ENCODE measurements around the gene CEACAM3.
A peak's percentile ranks its signal among the peaks of the same experiment; 100 is the strongest.

CEACAM3 gene

DNA sequence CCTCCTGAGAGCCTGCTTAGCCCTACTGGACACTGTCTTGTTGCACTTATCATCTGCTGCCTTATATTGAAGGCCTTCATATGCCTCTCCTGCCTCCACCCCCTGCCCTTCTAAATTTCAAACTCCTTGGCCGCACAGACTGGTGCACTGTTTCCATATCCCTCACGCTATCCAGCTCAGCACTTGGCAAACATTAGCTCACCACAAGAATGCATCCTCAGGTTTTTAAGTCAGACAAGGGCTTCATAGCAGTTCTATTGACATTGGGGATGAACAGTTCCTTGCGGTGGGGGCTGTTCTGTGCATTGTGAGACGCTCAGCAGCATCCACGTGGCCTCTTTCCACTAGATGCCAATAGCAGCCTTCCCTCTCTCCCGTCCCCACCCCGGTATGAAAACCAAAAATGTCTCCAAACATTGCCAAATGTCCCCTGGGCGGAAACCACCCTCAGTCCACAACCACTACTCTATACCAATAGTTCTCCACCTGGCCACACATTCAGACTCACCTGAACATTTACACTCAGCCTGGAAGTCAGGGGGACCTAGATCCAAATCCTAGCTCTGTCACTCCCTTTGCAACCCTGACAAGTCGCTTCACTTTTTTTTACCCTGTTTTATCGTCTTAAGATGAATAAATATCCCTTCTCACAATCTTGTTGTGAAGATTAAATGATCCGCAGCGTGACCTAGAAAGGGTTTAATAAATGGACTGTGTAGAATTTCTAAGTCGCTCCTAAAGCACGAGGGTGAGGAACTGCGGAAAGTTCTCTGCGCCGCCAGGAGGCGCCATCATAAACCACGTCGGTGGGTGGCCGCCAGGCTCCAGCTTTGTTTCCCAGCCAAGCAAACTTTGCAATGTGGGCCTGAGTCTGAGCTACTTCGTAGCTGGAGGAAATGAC is 3.6 kb upstream of the CEACAM3 start:
- peak; percentile 39 for DNase-seq

DNA sequence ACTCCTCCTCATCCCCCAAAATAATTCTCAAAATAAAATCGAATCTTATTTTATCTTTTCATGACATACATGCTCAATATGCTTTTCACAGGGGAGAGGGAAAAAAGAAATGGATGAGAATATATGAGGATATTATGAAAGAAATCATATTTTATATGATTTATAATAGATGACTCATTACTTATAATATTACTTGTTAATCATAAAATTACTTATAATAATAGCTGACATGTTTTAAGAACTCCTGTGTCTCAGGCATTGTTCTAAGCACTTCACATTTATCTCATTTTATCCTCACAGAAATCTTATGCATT is 3.0 kb upstream of the CEACAM3 start:
- no peak for DNase-seq

DNA sequence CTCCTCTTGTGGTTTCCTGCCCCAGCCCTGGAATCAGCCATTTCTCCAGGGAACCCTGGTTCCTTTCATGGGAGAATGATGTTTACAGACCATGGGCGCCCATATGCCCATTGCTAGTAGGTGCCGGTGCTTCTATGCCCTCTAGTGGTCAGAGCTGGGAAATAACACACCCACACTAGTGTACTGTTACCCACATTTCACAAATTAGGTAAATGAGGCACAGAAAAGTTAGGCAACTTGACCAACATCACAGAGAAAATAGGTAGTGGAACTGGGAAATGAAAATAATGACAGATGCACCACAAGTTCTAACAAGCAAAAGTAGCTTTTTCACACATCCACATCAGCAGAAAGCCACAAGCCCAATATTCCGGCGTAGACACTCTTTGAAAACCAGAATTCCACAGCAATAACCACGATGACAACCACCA is 1.3 kb upstream of the CEACAM3 start:
- DNase-seq, result peak; percentile 32

DNA sequence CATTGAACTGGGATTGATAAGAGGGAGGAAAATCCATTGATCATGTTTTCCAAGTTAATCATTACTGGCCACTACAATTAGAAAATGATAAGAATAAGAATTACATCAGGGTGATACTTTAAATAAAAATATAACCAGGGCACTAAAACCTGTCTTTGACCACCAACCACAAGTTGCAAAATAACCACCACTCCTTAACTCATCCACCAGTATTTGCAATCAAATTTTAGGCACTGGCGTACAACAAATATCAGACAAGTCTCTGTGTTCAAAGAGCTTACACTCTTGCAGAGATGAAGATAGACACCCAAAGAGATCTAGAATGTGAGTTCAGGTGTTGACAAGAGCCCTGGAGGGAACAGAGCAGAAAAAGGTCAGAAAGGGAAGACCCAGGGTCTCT is 514 bp downstream of the CEACAM3 start:
- DNase-seq, result no peak

DNA sequence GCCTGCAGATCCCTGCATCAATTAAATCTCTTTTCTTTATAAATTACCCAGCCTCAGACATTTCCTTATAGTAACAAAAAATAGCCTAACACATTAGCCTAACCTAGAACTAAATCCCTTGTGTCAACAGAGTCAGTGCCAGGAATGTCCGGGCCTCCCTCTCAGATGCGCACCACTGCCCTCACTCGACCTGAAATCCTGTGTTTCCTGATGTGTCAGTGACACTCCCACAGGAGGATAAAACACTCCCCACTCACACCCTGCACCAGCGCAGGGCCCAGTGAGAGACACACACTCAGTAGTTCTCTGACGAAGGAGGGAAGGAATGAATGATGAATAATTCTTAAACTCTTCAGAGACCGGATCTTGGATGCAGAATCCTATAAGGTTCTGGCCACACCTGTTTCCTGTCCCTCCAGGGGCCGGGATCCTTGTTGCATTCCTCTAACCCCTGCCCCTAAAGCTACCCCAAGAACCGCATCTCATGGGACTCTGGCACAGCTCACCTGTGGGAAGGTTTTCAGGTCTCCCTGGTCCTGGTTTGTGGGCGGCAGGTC is 3.1 kb downstream of the CEACAM3 start:
- DNase-seq, result no peak

DNA sequence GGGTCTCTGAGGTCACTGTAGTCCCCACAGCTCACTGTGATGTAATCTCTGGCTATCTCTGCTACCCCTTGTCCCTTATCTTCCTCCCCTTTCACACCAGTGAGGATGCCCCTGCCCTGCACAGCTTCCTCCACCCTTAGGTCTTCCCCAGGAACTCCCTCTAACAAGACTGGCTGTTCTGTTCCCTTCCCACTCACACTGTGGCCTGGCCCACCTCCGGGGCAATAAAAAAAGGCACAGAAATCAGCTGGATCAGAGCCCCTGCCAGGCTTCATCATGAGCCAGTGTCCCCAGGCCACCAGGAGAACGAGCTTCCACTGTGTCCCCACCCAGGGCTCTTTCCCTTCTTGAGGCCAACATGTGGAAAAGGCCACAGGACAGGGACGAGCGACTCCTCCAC is 4.6 kb downstream of the CEACAM3 start:
- DNase-seq, result no peak

DNA sequence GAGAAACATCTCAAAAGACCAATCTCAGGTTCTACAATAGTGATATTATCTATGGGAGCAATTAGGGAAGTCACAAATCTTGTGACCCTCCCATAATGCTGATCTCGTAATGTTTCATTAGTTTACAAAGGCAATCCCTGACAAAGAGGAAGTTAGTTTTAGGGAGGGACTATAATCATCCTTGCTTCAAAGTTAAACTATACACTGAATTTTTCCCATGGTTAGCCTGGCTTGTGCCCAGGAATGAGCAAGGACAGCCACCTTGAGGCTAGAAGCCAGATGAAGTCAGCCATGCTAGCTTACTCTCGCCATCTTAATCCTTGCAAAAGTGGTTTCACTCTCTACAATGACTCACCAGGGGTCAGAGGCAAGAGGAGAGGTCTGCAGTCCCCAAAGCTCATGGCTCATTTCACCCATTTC is 5.4 kb downstream of the CEACAM3 start:
- no peak for DNase-seq

DNA sequence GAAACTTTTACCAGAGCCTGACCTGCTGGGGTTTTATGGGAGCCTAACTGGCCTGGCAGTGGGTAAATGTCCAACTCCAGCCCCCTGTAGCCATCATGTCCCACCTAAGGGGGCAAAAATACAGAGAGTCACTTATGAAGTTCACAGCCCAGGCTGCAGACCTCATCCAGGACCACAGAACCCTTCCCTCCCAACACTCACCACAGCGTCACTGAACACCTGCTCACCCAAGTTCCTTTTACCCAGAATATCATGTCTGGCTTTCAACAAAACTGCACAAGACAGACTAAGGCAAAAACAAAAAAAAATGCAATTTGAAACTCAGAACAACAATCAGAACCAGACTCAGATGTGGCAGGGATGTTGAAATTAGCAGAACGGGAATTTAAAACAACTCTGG is 6.4 kb downstream of the CEACAM3 start:
- no peak for DNase-seq

DNA sequence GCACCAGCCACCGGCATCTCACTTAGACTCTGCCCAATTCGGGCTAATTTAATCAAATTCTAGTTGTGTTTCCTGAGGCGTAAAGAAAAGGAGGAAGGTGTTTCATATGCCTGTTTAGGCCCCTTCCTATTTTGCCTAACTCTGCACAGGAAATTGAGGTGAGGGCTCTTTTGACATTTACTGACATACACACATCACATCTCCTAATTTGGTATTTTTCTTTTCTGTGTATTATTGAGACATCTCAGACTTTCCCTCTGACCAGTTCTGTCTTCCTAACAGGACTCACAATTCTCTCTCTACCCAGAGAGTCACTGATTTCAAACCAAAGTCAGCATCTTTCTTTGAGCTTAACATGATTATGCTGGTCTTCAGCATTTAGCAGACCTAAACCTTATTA is 7.9 kb downstream of the CEACAM3 start:
- no peak for DNase-seq

DNA sequence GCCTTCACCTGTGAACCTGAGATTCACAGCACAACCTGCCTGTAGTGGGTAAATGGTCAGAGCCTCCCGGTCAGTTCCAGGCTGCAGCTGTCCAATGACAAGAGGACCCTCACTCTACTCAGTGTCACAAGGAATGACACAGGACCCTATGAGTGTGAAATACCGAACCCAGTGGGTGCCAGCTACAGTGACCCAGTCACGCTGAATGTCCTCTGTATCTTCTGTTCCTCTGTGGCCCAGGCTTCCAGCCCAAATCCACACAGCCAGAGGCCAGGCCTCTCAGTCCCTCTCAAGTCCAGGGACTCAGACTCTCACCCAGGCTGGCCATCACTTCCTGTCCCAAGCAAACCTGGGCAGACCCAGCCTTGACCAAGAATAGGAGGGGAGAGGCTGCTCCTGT is 10.8 kb downstream of the CEACAM3 start:
- no peak for DNase-seq

DNA sequence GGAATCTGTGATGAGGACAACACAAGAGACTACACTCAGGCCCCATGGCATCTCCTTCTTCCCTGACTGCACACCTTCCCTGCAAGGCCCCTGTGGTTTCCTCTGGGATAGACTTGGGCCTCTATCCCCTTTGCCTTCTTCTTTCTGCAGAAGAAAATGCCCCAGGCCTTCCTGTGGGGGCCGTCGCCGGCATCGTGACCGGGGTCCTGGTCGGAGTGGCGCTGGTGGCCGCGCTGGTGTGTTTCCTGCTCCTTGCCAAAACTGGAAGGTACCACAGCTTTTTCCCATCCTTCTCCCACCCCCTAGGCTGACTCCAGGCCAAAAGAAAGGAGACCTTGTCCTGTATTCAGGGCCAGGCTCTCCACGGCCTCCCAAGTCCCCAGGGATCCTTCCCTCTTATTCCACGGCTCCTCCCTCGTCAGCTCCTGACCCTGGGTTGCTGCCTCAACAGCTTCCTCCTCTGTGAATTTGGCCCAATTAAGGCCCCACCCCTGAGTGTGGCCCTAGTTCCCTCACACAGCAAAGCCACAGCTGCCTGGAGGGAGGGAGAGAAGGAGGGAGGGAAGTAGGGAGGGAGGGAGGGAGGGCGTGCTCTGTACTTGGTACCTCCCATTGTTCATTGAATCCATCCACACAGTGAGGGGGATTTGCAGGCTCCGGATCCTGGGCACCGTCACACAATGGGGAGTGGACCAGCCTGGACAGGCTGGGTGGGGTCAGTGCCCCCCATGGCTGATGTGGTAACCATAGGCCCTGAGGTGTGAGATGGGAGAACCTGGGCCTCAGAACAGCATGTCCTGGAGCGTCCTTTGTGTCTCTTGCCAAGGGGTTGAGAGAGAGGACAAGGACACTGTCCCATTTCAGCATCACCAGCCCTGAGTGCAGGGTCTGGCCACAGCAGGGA is 12.5 kb downstream of the CEACAM3 start:
- no peak for DNase-seq

DNA sequence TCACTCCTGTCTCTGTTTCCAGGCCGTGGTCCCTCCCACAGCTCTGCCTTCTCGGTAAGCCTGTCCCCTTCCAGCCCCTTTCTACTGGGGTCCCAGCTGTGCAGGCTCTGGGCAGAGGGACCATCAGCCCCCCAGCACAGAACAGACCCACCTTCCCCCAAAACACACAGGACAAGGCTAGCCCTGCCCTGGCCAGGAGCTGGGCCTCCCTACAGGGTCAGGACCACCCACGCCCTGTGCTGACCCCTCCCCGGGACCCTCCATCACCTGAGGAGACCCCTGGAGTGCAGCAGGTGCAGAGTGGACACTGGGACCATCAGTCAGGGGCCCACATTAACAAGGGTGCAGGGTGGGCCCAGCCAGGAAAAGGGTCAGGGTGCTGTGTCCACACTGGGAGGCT is 13.9 kb downstream of the CEACAM3 start:
- no peak for DNase-seq

DNA sequence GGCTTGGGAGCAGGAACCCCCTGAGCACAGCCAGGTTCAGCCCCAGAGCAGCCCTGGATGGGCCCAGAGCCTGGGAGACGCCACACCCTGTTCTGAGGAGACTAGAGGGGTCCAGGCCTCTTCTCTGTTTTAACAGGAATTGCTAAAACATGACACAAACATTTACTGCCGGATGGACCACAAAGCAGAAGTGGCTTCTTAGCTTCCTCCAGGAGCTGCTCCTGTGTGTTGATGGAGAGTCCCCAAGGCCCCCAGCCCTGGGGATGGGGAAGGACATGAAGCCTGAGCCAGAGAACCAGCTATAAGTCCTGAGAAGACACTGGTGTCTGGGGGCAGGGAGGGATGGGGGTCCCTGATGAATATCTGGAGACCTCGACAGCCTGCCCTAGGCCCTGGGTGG is 14.6 kb downstream of the CEACAM3 start:
- no peak for DNase-seq

DNA sequence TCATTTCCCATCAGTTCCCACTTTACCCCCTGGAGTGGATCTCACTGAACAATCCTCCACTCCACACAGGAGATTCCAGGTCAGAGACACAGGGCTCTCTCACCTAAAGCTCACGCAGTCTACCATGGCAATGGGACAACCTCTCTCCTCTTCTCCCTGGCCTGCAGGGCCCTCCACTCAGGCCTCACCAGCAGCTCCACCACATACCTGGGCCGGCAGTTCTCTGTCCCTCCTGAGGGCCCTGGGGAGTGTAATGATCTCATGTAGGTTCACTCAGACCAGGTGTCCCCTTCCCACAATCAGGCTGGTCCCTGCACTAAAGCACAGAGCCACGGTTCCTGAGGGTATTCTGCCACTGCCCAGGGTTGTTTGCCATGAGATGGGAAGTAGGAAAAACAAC is 15.6 kb downstream of the CEACAM3 start:
- DNase-seq, result no peak

DNA sequence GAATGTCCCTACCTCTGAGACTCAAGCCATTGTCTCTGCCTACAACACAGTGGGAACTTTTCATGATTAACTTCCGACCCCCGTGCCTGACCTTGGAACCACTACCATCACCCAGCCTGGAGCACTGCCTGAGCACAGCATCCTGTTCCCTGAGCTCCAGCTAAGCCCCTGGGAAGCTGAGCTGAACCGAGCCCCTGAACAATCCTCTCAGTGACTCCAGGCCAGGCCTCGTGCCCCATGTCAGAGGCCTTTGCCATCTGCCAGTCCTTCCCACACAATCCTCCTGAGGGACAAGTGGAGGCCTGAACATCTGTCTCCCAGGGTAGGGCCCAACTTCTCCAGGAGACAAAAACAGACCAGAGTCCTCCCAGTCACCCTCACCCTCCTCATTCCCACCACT is 17.5 kb downstream of the CEACAM3 start:
- DNase-seq, result no peak

DNA sequence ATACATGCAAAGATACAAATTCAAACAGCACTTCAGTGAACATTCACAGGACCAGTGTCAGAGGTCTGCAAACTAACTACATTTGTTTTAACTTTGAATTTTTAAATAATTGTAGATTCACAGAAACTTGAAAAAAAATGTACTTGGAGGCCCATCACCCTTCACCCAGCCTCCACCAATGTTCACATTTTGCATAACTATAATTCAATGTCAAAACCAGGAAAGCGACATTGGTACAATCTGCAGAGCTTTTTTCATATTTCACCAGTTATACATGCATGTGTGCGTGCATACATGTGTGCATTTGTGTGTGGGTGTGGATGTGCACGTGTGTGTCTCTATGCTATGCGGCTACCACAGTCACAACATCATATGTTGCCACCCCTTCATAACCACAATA is 18.9 kb downstream of the CEACAM3 start:
- no peak for DNase-seq

DNA sequence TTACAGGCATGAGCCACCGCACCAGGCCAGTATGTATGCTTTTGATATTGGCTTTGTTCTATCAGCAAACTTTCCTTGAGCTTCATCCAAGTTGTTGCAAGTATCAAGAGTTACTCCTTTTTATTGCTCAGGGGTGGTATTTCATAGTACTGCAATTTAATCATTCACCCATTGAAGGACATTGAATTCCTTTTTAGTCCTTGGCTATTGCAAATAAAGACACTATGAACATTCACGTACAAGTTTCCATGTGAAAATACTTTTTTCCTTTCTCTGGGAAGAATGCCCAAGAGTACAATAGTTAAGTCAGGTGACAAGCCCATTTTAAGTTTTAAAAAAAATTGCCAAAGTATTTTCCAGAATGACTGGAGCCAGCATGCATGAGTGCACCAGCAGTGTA is 20.4 kb downstream of the CEACAM3 start:
- no peak for DNase-seq

DNA sequence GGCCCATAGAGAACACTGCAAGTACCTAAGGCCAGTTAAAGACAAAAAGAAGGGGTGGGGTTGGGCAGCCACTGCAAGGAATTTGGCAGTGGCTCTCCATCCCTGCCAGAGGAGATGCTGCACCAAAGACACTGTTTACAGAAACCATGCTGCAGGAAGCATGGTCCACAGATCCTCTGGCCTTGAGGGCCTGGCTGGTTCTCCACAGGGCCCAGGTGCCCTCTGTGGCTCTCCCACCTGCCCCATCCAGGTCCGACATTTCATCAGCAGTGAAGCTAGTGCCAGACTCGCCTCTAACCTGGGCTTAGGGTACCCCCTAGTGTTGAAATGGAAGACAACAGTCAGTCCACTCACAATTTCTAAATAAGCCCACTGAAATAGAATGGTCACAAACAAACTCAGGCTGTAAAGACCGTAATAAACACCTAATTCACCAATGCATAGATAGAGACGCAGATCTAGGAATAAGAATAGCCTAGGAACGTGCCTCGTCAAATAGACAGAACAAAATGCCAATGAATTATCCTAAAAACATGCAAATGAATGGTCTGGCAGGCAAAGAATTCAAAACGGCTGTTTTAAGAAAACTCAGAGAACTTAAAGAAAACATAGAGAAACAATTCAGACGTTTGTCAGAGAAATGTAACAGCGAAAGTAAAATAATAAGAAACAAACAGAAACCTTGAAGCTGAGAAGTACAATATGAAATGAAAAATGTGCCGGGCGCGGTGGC is 24.8 kb downstream of the CEACAM3 start:
- DNase-seq, result peak; percentile 4

DNA sequence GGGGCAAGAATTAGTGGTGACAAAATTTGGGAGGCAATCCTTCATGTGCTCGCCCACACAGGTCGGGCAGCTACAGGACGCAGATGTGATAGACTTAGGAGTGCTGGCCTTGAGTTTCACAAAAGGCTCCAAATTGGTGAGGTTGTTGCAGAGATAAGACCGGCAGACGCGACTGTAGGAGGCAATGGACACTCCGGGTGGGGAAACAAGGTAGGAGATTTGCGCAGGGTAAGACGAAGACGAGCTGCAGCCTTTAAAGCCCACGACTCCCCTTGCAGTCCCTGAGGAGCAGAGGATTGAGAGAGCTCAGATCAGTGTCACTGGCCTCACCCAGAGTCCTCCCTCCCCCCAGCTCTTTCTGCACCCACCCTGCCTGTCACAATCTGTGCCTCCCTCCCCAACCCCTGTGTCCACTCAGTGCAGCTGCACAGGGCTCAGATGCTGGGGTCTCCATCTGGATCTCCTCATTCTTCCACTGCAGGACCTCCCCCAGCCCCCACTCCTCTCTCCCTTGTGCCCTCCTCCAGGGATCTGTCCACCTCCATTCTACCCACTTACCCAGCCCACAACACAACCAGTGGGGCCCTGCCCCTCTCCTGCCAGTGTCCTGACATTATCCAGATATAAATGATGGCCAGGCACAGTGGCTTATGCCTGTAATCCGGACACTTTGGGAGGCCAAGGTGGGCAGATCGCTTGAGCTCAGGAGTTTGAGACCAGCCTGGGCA is 41.8 kb downstream of the CEACAM3 start:
- no peak for DNase-seq

DNA sequence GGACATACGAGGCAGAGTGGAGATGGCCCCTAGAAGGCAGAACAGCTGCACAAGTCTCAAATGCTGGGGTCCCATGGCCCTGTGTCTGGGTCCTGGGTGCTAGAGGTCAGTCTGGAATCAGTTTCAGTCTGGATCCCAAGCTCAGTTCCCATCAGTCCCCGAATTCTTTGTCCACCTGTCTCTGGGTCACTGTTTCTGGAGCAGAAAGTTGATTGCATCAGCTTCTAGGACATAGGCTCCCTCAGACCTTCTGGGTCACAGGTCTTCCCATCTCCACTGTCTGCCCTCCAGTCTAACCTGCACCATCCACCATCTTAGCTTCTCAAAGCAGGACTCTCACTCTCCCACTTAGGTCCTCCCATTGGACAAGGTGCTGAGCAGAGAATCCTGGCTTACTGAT is 42.8 kb downstream of the CEACAM3 start:
- DNase-seq, result no peak

DNA sequence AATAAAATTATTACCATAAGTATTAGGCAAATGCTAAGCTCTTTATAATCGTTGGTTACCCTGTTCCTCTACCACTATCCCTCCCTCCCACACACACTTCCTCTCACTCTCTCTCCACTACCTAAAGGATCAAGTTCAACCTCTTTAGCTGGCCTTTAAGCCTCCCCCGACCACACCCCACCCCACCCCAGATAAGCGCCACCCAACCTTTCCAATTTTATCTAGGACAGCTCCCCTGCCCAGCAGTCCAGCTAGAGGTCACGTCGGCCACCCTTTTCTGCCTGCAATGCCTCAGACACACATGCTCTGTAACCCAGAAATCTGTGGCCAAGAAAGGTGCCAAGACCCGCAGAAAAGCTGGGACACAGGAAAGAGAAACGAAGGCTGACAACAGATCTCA is 47.0 kb downstream of the CEACAM3 start:
- DNase-seq, result no peak

DNA sequence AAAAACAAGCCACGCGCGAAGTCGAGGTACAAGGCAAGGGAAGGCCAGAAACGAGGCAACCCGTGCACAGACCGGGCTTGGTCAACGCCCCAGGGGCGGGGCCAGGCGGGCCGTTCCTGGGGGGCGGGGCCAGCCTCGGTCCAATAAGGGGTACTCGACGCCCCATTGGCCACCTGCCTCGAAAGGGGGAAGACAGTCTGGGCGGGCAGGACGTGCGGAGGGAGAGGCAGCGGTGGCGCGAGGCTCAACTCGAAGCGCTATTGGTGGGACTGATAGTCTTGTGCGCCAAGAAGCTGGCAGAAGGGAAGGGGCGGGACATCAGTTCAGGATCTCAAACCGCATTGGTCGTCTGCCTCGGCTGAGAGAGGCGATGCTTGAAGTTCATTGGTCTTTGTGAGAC is 48.2 kb downstream of the CEACAM3 start, which contains the start of gene LYPD4:
Gene LYPD4, minus strand, starts transcription at position 83 of the 400 bp plus-strand sequence. CDS start 5,398 bp downstream, outside the sequence.
- DNase-seq, result no peak

DNA sequence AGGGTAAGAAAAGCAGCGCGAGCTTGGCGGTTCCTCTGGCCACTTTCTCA is 48.4 kb downstream of the CEACAM3 start, which contains the start of gene DMRTC2:
Gene DMRTC2, plus strand, starts transcription at position 42 of the 50 bp plus-strand sequence. CDS start 2,387 bp downstream, outside the sequence.
- DNase-seq, result no peak

Measured in fibroblast of skin of scalp (primary cell).